Endothelial cell of umbilical vein (primary cell): ENCODE data around the gene GPD1. TPM values are rescaled to one million over a fixed set of nuclear protein-coding genes. Genes with fewer than 3 reads are reported as not detected.

ENCODE experiments used
- BruUV-seq: library from RNA; stranded (reverse); fragments of 400-500 nt; replicated peaks from 2 replicates; lab custom pipeline; 2021; lab: Mats Ljungman, UMichigan
- CTCF ChIA-PET: fragments of 300-600, 350-600 bp; sonication (Branson Sonifier 250); formaldehyde crosslinking; loops from one replicate; lab custom pipeline; 2021; ENCODE audit warnings: antibody characterized with exemption, inconsistent platforms; lab: Charles Lee
- POLR2A ChIA-PET: fragments of 300-600, 350-600 bp; sonication (Branson Sonifier 250); formaldehyde crosslinking; loops from one replicate; lab custom pipeline; 2021; ENCODE audit warnings: antibody characterized with exemption, inconsistent platforms; lab: Charles Lee
- DNase-seq: peaks from one replicate; pipeline ENCODE4 v3.0.0-alpha.2; 2011; ENCODE audit warnings: low read depth, low spot score
- FAIRE-seq: peaks from 2 replicates; lab custom pipeline; 2011; peaks lifted over from hg19 to GRCh38; lab: Jason Lieb, UNC
- H2AFZ ChIP-seq: 2 replicates; pipeline ENCODE4 v1.6.0; 2012; ENCODE audit warnings: low read depth, low read length, control low read depth, inconsistent platforms
- H3K27ac ChIP-seq: 2 replicates; pipeline ENCODE4 v1.5.1; 2011; ENCODE audit warnings: low read depth, mild to moderate bottlenecking, control low read depth, low read length, moderate library complexity; ENCODE audit not compliant: insufficient read depth
- H3K27me3 ChIP-seq, 2 experiments: 2 replicates each; pipeline versions ENCODE4 v1.6.0 to v1.6.1; 2011; ENCODE audit warnings: low read length in 2 of 2, mixed read lengths in 1 of 2; ENCODE audit not compliant: control insufficient read depth in 2 of 2, insufficient read depth in 2 of 2
- H3K36me3 ChIP-seq, 2 experiments: 2 replicates in 1 of 2; 3 replicates in 1 of 2; pipeline ENCODE4 v1.5.1; 2011; ENCODE audit warnings: low read length in 2 of 2, mild to moderate bottlenecking in 1 of 2, moderate library complexity in 1 of 2; ENCODE audit not compliant: control insufficient read depth in 2 of 2, insufficient read depth in 2 of 2; ENCODE audit errors: extremely low read depth in 1 of 2
- H3K4me1 ChIP-seq: 3 replicates; pipeline ENCODE4 v1.5.1; 2011; ENCODE audit warnings: mild to moderate bottlenecking, low read length; ENCODE audit not compliant: control insufficient read depth, insufficient read depth; ENCODE audit errors: extremely low read depth
- H3K4me2 ChIP-seq: 2 replicates; pipeline ENCODE4 v1.6.1; 2011; ENCODE audit warnings: low read length, control low read depth, mixed read lengths; ENCODE audit not compliant: insufficient read depth
- H3K4me3 ChIP-seq, 3 experiments: fragments of 200-600 bp in 1 of 3; sonication (generic), shearing (Covaris generic) in 1 of 3; replicated peaks in 1 of 3; 2 replicates each; pipeline ENCODE4 v1.5.1; 2011 to 2016; ENCODE audit warnings: control low read depth in 3 of 3, low read length in 3 of 3, mild to moderate bottlenecking in 2 of 3, inconsistent platforms in 1 of 3, low read depth in 1 of 3, moderate library complexity in 1 of 3; ENCODE audit not compliant: insufficient read depth in 1 of 3
- H3K79me2 ChIP-seq: 2 replicates; pipeline ENCODE4 v1.6.0; 2012; ENCODE audit warnings: low read length, inconsistent platforms; ENCODE audit not compliant: control insufficient read depth, insufficient read depth
- H3K9ac ChIP-seq: replicated peaks from 2 replicates; pipeline ENCODE3; 2011; ENCODE audit warnings: low read length, control low read depth; ENCODE audit not compliant: insufficient read depth; ENCODE audit errors: extremely low read depth
- H3K9me1 ChIP-seq: replicated peaks from 3 replicates; pipeline ENCODE4 v1.6.0; 2011; ENCODE audit warnings: mild to moderate bottlenecking, low read length; ENCODE audit not compliant: control insufficient read depth, insufficient read depth; ENCODE audit errors: extremely low read depth
- H3K9me3 ChIP-seq: replicated peaks from 2 replicates; pipeline ENCODE4 v1.5.1; 2012; ENCODE audit warnings: low read length, inconsistent platforms; ENCODE audit not compliant: control insufficient read depth, insufficient read depth
- H4K20me1 ChIP-seq: replicated peaks from 2 replicates; pipeline ENCODE3; 2011; ENCODE audit warnings: mild to moderate bottlenecking, low read length; ENCODE audit not compliant: control insufficient read depth, insufficient read depth; ENCODE audit errors: extremely low read depth
- CTCF ChIP-seq, 2 donors: IDR thresholded peaks; 1 replicate in 1 of 2; 2 replicates in 1 of 2; pipeline ENCODE4 v1.5.1; 2011; ENCODE audit warnings: low read length in 2 of 2, mild to moderate bottlenecking in 2 of 2, moderate library complexity in 2 of 2, control low read depth in 1 of 2, inconsistent platforms in 1 of 2, low read depth in 1 of 2; ENCODE audit not compliant: insufficient read depth in 1 of 2; ENCODE audit errors: extremely low read depth in 1 of 2
- EZH2 ChIP-seq: IDR thresholded peaks from 2 replicates; pipeline ENCODE4 v1.6.1; 2012; ENCODE audit warnings: borderline replicate concordance, low read depth, mild to moderate bottlenecking, moderate library complexity, low read length, inconsistent platforms; ENCODE audit not compliant: severe bottlenecking
- FOS ChIP-seq: IDR thresholded peaks from 2 replicates; pipeline ENCODE4 v1.6.1; 2011; ENCODE audit warnings: mild to moderate bottlenecking, low read length, moderate library complexity, borderline replicate concordance; ENCODE audit not compliant: insufficient read depth
- GATA2 ChIP-seq: IDR thresholded peaks from 2 replicates; pipeline ENCODE4 v1.7.0; 2011; ENCODE audit warnings: low read depth, mild to moderate bottlenecking, moderate library complexity, mixed read lengths, low read length; ENCODE audit not compliant: insufficient read length, insufficient read depth
- JUN ChIP-seq: IDR thresholded peaks from 2 replicates; pipeline ENCODE4 v1.6.1; 2011; ENCODE audit warnings: borderline replicate concordance, low read depth; ENCODE audit not compliant: insufficient read length, insufficient read depth
- MAX ChIP-seq: IDR thresholded peaks from 2 replicates; pipeline ENCODE4 v1.6.1; 2011; ENCODE audit not compliant: insufficient read depth, insufficient read length
- MYC ChIP-seq: IDR thresholded peaks from one replicate; pipeline ENCODE4 v1.6.1; 2011; ENCODE audit warnings: mild to moderate bottlenecking, low read depth, low read length
- POLR2A ChIP-seq: IDR thresholded peaks from 2 replicates; pipeline ENCODE4 v1.6.1; 2012; ENCODE audit warnings: low read depth, mild to moderate bottlenecking, control low read depth, low read length
- POLR2AphosphoS5 ChIP-seq: IDR thresholded peaks from 2 replicates; pipeline ENCODE4 v1.6.1; 2012; ENCODE audit warnings: low read depth, mild to moderate bottlenecking, control low read depth, low read length, moderate library complexity; ENCODE audit not compliant: insufficient read depth
- dilution Hi-C: fragments of 300-500 bp; cut with MboI; formaldehyde crosslinking; loops from one replicate; pipeline ENCODE4 v1.15.0; 2019; ENCODE audit warnings: low sequenced_read_pairs; ENCODE audit not compliant: extremely low pct_ligation_motif_present
- intact Hi-C: fragments of 100-400 bp; cut with micrococcal nuclease; formaldehyde crosslinking; loops from one replicate; pipeline ENCODE4 v1.10.0; 2022
- polyA plus RNA-seq, 4 experiments: library from polyadenylated mRNA; depleted of rRNA in 3 of 4; stranded (reverse) in 3 of 4; unstranded in 1 of 4; fragments of >200 nt; gene quantifications; 2 replicates each; pipeline versions ENCODE4 v1.2.1 to v1.2.3, GENCODE V29; 2011 to 2012; ENCODE audit warnings: missing spikeins in 1 of 4
- total RNA-seq: library from RNA; stranded (reverse); gene quantifications from 2 replicates; pipeline ENCODE4 v1.2.3, GENCODE V29; 2021

GPD1 gene
- total and polyA plus RNA-seq, 2 donors (not counting 3 experiments of a cell fraction or from before 2014, with no cell fraction given): 0.07 TPM; not detected in 1

- ChIA-PET POLR2A (no interaction called here), CTCF (interaction anchor here (1.0 to 1.5 kb wide), 3 partner anchors 22 to 147 kb away, joined by 3 to 4 read pairs (median 4); partner anchors contain the start of gene SMARCD1)
- no peaks in the 10 kb centered on the region for H3K9me3 ChIP-seq
- no TSS peak for BruUV-seq
- H3K4me1 ChIP-seq: peaks cover 6% of the 10 kb centered on the region
- no peaks in the 10 kb centered on the region for H4K20me1 ChIP-seq
- H3K4me2 ChIP-seq: no peak overlapping the region
- H3K9me1 ChIP-seq: no peaks in the 10 kb centered on the region
- no peak overlapping the region for H3K4me3 ChIP-seq
- TF ChIP-seq GATA2 (no peak), CTCF (IDR thresholded peaks at IDR 0.05; ENCODE audit: extremely low read depth in 1 of 2, insufficient read depth in 1 of 2, low read depth in 1 of 2, low read length in 2 of 2) (no peak), JUN (no peak), MYC (no peak), EZH2 (no peak), MAX (no peak), POLR2A (no peak), POLR2AphosphoS5 (no peak), FOS (no peak)
- DNase-seq (no peak), FAIRE-seq (no peak)
- no peak overlapping the region for H3K27ac ChIP-seq
- H3K27me3 ChIP-seq: no peaks in the 10 kb centered on the region
- dilution Hi-C loops: no loop called here
- no peak overlapping the region for H3K9ac ChIP-seq
- intact Hi-C loops: no loop called here
- H2AFZ ChIP-seq: no peak overlapping the region
- H3K79me2 ChIP-seq: no peaks in the 10 kb centered on the region
- H3K36me3 ChIP-seq: no peaks in the 10 kb centered on the region
Measured at GRCh38 chr12:50106907-50107306, 3.1 kb downstream of the GPD1 start.
